CD14-positive monocyte (primary cell): Measurements from ENCODE around the gene GPR142. TPM values are rescaled to one million over a fixed set of nuclear protein-coding genes. Genes with fewer than 3 reads are reported as not detected.

ENCODE experiments used
- DNase-seq, 3 donors: peaks; one replicate each; pipeline ENCODE4 v3.0.0-alpha.2; 2011 to 2022
- H2AFZ ChIP-seq: 2 replicates; pipeline ENCODE4 v1.6.0; 2012; ENCODE audit warnings: mild to moderate bottlenecking, low read depth, low read length, inconsistent platforms; ENCODE audit not compliant: insufficient read depth, poor library complexity, severe bottlenecking
- H3K27ac ChIP-seq, 2 donors: 1 replicate in 1 of 2; 2 replicates in 1 of 2; pipeline ENCODE4 v1.5.1; 2012 to 2013; ENCODE audit warnings: low read length in 2 of 2, control low read depth in 1 of 2, inconsistent platforms in 1 of 2, low read depth in 1 of 2, mild to moderate bottlenecking in 1 of 2
- H3K27me3 ChIP-seq, 2 donors: one replicate each; pipeline versions ENCODE4 v1.6.0 to v1.6.1; 2011 to 2013; ENCODE audit warnings: low read length in 2 of 2; ENCODE audit not compliant: control insufficient read depth in 2 of 2, insufficient read depth in 2 of 2
- H3K36me3 ChIP-seq, 2 donors: replicated peaks in 1 of 2; 1 replicate in 1 of 2; 2 replicates in 1 of 2; pipeline versions ENCODE4 v1.5.1 to v1.6.1; 2012 to 2013; ENCODE audit warnings: low read length in 2 of 2, control low read depth in 1 of 2, inconsistent platforms in 1 of 2, mild to moderate bottlenecking in 1 of 2; ENCODE audit not compliant: insufficient read depth in 2 of 2, control insufficient read depth in 1 of 2
- H3K4me1 ChIP-seq, 2 donors: 1 replicate in 1 of 2; 2 replicates in 1 of 2; pipeline versions ENCODE4 v1.5.1 to v1.6.1; 2012 to 2013; ENCODE audit warnings: low read length in 2 of 2, control low read depth in 1 of 2, inconsistent platforms in 1 of 2, mild to moderate bottlenecking in 1 of 2, moderate library complexity in 1 of 2; ENCODE audit not compliant: insufficient read depth in 2 of 2, control insufficient read depth in 1 of 2
- H3K4me2 ChIP-seq: replicated peaks from 2 replicates; pipeline ENCODE3; 2012; ENCODE audit warnings: low read length, moderate library complexity, mild to moderate bottlenecking; ENCODE audit not compliant: poor library complexity, severe bottlenecking; ENCODE audit errors: extremely low read depth
- H3K4me3 ChIP-seq, 3 experiments: fragments of 200-600 bp in 1 of 3; sonication (generic) in 1 of 3; replicated peaks in 1 of 3; 1 replicate in 2 of 3; 2 replicates in 1 of 3; pipeline ENCODE4 v1.5.1; 2011 to 2013; ENCODE audit warnings: low read length in 3 of 3, mild to moderate bottlenecking in 3 of 3, control low read depth in 2 of 3, low read depth in 2 of 3, inconsistent platforms in 1 of 3, moderate library complexity in 1 of 3
- H3K79me2 ChIP-seq: 2 replicates; pipeline ENCODE4 v1.6.0; 2012; ENCODE audit warnings: mild to moderate bottlenecking, control low read depth, inconsistent platforms, low read length, moderate library complexity; ENCODE audit not compliant: insufficient read depth
- H3K9ac ChIP-seq: 2 replicates; pipeline ENCODE4 v1.6.0; 2017; ENCODE audit warnings: low read length, mild to moderate bottlenecking; ENCODE audit not compliant: insufficient read depth, poor library complexity, severe bottlenecking
- H3K9me3 ChIP-seq, 2 donors: replicated peaks in 1 of 2; 1 replicate in 1 of 2; 2 replicates in 1 of 2; pipeline versions ENCODE4 v1.5.1 to v1.6.1; 2012 to 2013; ENCODE audit warnings: low read length in 2 of 2, control low read depth in 1 of 2; ENCODE audit not compliant: control insufficient read depth in 1 of 2, insufficient read depth in 1 of 2
- H4K20me1 ChIP-seq: 2 replicates; pipeline ENCODE4 v1.6.0; 2012; ENCODE audit warnings: mild to moderate bottlenecking, low read length, control low read depth, moderate library complexity; ENCODE audit not compliant: insufficient read depth
- H3K27ac Mint-ChIP-seq, 7 donors: one replicate each; pipeline ENCODE4 v1.8.0; 2020; ENCODE audit warnings: mild to moderate bottlenecking in 7 of 7, mixed read lengths in 7 of 7, moderate library complexity in 6 of 7, inconsistent platforms in 2 of 7
- H3K27me3 Mint-ChIP-seq, 3 donors: one replicate each; pipeline ENCODE4 v1.8.0; 2021 to 2022; ENCODE audit warnings: low read depth in 3 of 3, mild to moderate bottlenecking in 3 of 3, mixed read lengths in 3 of 3, moderate library complexity in 3 of 3, inconsistent platforms in 1 of 3
- H3K36me3 Mint-ChIP-seq, 2 donors: one replicate each; pipeline ENCODE4 v1.8.0; 2020; ENCODE audit warnings: mixed read lengths in 2 of 2, inconsistent platforms in 1 of 2, mild to moderate bottlenecking in 1 of 2
- H3K4me1 Mint-ChIP-seq: one replicate; pipeline ENCODE4 v1.8.0; 2020; ENCODE audit warnings: mild to moderate bottlenecking, mixed read lengths
- H3K4me3 Mint-ChIP-seq, 2 donors: one replicate each; pipeline ENCODE4 v1.8.0; 2020; ENCODE audit warnings: mild to moderate bottlenecking in 2 of 2, mixed read lengths in 2 of 2, moderate library complexity in 1 of 2
- H3K9me3 Mint-ChIP-seq, 7 donors: one replicate each; pipeline ENCODE4 v1.8.0; 2020 to 2022; ENCODE audit warnings: mixed read lengths in 7 of 7, mild to moderate bottlenecking in 6 of 7, moderate library complexity in 6 of 7, inconsistent platforms in 2 of 7
- CTCF ChIP-seq: fragments of 200-600 bp; IDR thresholded peaks from one replicate; pipeline ENCODE4 v1.8.0; 2022; ENCODE audit warnings: antibody characterized with exemption, mild to moderate bottlenecking
- WGBS: methylation state at CpG from one replicate; pipeline ENCODE4 v1.1.5; 2013; ENCODE audit warnings: missing lambda C conversion rate; ENCODE audit not compliant: insufficient coverage; 5-methylcytosine and 5-hydroxymethylcytosine counted together
- intact Hi-C, 2 donors: fragments of 100-400 bp; cut with micrococcal nuclease; formaldehyde crosslinking; loops; one replicate each; pipeline versions ENCODE4 v1.15.0 to v1.15.1; 2023
- polyA plus RNA-seq, 3 donors: library from polyadenylated mRNA; depleted of rRNA in 1 of 3; unstranded in 2 of 3; stranded (reverse) in 1 of 3; fragments of 300-500 nt in 2 of 3; fragments of >200 nt in 1 of 3; fragmentation: Illumina TruSeq in 2 of 3; gene quantifications; 1 replicate in 2 of 3; 2 replicates in 1 of 3; pipeline ENCODE4 v1.2.3, GENCODE V29; 2012 to 2021
- small RNA-seq: library from RNA; depleted of rRNA; stranded (forward); fragments of <200 nt; gene quantifications from one replicate; pipeline ENCODE3, GENCODE V24; 2012; ENCODE audit warnings: low read depth; ENCODE audit not compliant: insufficient read length

GPR142 gene
- polyA plus RNA-seq, 3 donors: not detected

- Mint-ChIP-seq H3K4me1 (peaks cover 5% of the 10 kb centered on the region), H3K27me3 (peaks cover 6 to 32% (median 30%) of the 10 kb centered on the region in 3 donors), H3K9me3 (peaks cover 0 to 4% (median 0%) of the 10 kb centered on the region in 7 donors), H3K36me3 (no peaks in the 10 kb centered on the region), H3K27ac (no peak overlapping the region), H3K4me3 (no peak overlapping the region)
- Histone ChIP-seq H3K9ac (no peak overlapping the region), H3K4me3 (no peak overlapping the region), H3K4me1 (no peaks in the 10 kb centered on the region), H3K27ac (no peak overlapping the region), H3K4me2 (no peak overlapping the region), H2AFZ (no peak overlapping the region), H3K27me3 (peaks cover 0 to 2% of the 10 kb centered on the region in 2 donors), H3K9me3 (no peaks in the 10 kb centered on the region), H4K20me1 (no peaks in the 10 kb centered on the region), H3K36me3 (no peaks in the 10 kb centered on the region), H3K79me2 (no peaks in the 10 kb centered on the region)
- 93% methylated on average over 5 of the region's 10 CpGs for WGBS
- TF ChIP-seq CTCF: no peak
- DNase-seq: no peak
- intact Hi-C loops: loop anchor here in 1 of 2 donors (5.0 kb wide), 1 partner anchor 33 kb away; no protein-coding TSS in a partner anchor
Measured at GRCh38 chr17:74419928-74420411, 52.7 kb downstream of the GPR142 start.

Small RNA genes within 50 kb of the gene (small RNA-seq; reads per million reads assigned to genes)
- not detected for gene RNA5SP448

Other genes with a start within 250 kb of the GPR142 start
- gene RPL38, start 163.8 kb upstream of the GPR142 start, polyA plus RNA-seq: 1,000 to 10,000 TPM in 1 of 3 donors, 100 to 1,000 TPM in 2; 379 to 1,070 (median 919) TPM
- 10 to 100 TPM; 12.3 to 57.4 (median 18.7) TPM for gene TTYH2, start 153.9 kb upstream of the GPR142 start, polyA plus RNA-seq
- gene DNAI2, start 93.3 kb upstream of the GPR142 start, polyA plus RNA-seq: under 1 TPM in 1 of 3 donors, not detected in 2; 0.07 TPM
- not detected for gene KIF19, start 41.3 kb upstream of the GPR142 start, polyA plus RNA-seq
- gene BTBD17, start 5.6 kb upstream of the GPR142 start, polyA plus RNA-seq: not detected
- 1 to 10 TPM in 2 of 3 donors, under 1 TPM in 1; 0.47 to 3.3 (median 1.9) TPM for gene GPRC5C, start 64.6 kb downstream of the GPR142 start, polyA plus RNA-seq
- 100 to 1,000 TPM; 173 to 222 (median 212) TPM for gene CD300A, start 99.1 kb downstream of the GPR142 start, polyA plus RNA-seq
- gene CD300LB, start 164.0 kb downstream of the GPR142 start, polyA plus RNA-seq: 100 to 1,000 TPM in 1 of 3 donors, 10 to 100 TPM in 2; 88.0 to 102 (median 92.9) TPM
- gene CD300C, start 178.6 kb downstream of the GPR142 start, polyA plus RNA-seq: 100 to 1,000 TPM in 1 of 3 donors, 10 to 100 TPM in 2; 68.3 to 141 (median 93.1) TPM
- 100 to 1,000 TPM in 1 of 3 donors, 10 to 100 TPM in 2; 57.9 to 148 (median 84.7) TPM for gene CD300H, start 200.0 kb downstream of the GPR142 start, polyA plus RNA-seq
- under 1 TPM; 0.33 to 0.50 (median 0.41) TPM for gene CD300LD, start 224.8 kb downstream of the GPR142 start, polyA plus RNA-seq